NCI-H2171 treated with DMSO at 0.1 percent for 48 hours (cell line): ENCODE data around the gene POLE.

Experiments used
- DNase-seq: peaks from one replicate; lab custom pipeline; 2025; lab: John Stamatoyannopoulos, UW

The POLE gene

DNA sequence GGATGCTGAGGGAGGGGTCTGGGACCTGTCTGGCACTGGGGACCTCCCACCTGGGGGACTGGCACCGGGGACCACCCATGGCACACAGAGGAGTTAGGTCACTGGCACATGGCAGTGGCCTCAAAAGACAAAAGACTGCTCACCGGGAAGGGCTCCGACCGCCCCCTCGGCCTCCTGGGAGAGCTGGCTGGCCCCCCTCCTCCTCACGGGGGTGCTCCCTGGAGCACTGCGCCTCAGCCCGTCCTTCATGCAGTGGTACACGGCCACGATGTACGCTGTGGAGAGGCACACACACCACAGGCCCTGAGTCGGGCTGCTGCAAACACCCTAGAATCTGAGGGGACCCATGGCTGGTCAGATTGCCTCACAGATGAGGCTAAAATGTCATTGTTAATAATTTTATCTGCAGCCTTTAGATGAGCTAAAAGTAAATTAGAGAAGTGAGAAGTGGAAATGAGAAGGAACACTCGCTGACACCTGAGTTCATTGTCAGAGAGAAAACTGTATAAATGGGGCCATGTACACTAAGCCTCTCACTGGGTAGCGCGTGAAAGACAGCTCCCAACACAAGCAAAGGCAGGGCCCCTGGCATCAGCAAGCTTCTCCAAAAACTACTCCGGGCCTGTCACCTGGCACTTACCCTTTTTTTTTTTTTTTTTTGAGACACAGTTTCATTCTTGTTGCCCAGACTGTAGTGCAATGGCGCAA lies 54.5 kb downstream of the POLE start:
- DNase-seq: no peak

GRCh38 chr12:132631666-132632065 lies 55.5 kb downstream of the POLE start:
- no peak for DNase-seq

DNA sequence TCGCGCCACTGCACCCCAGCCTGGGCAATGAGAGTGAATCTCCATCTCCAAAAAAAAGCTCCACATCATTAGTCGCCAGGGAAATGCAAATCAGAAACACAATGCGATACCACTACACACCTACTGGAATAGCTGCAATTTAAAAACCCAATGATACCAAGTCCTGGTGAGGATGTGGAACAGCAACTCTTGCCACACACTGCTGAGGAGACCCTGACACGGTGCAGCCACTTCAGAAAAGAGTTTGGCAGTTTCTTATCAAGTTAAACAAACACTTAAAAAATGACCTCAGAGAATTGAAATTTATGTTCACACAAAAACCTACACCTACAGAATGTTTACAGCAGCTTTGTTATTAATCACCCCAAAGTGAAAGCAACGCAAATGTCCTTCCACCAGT lies 56.5 kb downstream of the POLE start:
- DNase-seq: no peak

DNA sequence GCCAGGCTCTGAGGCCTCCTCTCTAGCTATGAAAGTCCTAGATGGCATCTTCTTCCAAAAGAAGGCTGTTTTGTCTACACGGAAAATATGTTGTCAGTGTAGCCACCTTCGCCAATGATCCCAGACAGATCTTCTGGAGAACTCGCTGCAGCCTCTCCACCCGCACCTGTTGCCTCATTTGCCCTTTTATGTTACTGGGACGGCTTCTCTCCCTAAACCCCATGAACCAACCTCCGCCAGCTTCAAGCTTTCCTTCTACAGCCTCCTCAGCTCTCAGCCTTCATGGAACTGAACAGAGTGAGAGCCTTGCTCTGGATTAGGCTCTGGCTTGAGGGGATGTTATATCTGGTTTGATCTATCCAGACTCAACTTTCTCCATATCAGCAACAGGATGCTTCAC lies 57.8 kb downstream of the POLE start:
- DNase-seq: no peak

GRCh38 chr12:132625731-132626430 lies 61.3 kb downstream of the POLE start:
- DNase-seq: no peak

- no peak for DNase-seq
Measured at GRCh38 chr12:132624910-132625630, 62.1 kb downstream of the POLE start.

- DNase-seq: no peak
Measured at GRCh38 chr12:132624186-132624855, 62.8 kb downstream of the POLE start.

GRCh38 chr12:132623072-132623869 lies 63.9 kb downstream of the POLE start:
- DNase-seq: peak; percentile 73

- DNase-seq: no peak
Measured at GRCh38 chr12:132622437-132623071, 64.6 kb downstream of the POLE start.

DNA sequence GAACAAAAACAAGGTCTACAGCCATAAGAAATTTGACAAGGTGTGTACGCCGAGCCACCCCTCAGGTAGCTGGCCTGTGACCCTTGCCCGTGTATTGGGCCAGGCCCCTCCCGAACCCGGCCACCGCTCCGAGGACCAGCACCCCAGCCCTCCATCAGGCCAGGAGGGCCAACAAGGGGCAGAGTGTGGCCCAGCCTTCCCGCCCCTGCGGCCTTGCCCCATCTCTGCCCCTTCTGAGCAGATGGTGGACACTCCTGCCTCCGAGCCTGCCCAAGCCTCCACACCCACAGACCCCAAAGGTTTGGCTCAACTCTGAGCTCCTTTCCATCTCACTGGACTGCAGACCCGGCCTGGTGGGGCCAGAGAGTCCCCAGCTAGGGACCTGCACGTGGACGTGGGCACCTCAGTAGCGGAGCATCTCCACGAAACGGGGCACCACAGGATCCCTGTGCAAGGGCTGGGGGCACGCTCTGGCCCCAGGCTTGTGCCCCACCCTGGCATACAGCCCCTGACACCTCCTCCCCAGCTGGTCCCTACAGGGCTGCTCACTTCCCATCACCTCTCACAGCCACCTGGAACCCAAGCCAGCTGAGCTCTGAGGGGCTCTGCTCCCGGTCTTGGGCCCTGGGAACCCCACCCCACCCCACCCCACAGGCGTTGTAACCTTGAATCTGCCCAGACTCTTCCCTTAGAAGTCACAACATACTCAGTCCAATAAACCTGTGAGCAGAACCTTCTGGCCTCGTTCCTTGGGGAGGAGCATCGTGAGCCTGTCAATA lies 65.3 kb downstream of the POLE start:
- no peak for DNase-seq

DNA sequence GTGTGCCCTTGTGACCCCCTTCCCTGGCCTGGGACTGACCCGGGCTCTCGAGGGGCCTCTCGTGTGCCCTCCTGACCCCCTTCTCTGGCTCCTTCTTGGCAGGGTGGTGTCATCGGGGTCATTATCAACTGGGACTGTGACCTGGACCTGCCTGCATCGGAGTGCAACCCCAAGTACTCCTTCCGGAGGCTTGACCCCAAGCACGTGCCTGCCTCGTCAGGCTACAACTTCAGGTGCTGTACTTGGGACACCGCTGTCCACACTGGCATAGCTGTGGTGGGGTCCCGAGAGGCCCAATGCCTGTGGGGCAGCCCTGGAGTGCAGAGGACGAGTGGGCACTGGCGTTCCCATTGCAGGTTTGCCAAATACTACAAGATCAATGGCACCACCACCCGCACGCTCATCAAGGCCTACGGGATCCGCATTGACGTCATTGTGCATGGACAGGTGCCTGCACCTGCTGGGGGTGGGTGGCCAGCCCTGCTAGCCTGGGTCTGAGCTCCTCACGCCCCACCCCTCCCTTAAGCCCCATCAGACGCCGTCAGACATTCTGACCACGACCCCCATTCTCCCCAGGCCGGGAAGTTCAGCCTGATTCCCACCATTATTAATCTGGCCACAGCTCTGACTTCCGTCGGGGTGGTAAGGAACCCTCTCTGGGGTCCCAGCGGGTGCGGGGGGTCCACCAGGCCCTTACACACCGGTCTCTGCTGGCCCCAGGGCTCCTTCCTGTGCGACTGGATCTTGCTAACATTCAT lies 66.1 kb downstream of the POLE start:
- no peak for DNase-seq

- DNase-seq: no peak
Measured at GRCh38 chr12:132620113-132620898, 66.8 kb downstream of the POLE start.

GRCh38 chr12:132619386-132620112 lies 67.6 kb downstream of the POLE start:
- no peak for DNase-seq

GRCh38 chr12:132619071-132619385 lies 68.1 kb downstream of the POLE start:
- DNase-seq: no peak

GRCh38 chr12:132618683-132619043 lies 68.5 kb downstream of the POLE start, which contains the start of gene P2RX2:
Gene P2RX2, plus strand, starts transcription at chr12:132618776. Its CDS starts 41 bp downstream, at chr12:132618817.
- peak; percentile 21 for DNase-seq

DNA sequence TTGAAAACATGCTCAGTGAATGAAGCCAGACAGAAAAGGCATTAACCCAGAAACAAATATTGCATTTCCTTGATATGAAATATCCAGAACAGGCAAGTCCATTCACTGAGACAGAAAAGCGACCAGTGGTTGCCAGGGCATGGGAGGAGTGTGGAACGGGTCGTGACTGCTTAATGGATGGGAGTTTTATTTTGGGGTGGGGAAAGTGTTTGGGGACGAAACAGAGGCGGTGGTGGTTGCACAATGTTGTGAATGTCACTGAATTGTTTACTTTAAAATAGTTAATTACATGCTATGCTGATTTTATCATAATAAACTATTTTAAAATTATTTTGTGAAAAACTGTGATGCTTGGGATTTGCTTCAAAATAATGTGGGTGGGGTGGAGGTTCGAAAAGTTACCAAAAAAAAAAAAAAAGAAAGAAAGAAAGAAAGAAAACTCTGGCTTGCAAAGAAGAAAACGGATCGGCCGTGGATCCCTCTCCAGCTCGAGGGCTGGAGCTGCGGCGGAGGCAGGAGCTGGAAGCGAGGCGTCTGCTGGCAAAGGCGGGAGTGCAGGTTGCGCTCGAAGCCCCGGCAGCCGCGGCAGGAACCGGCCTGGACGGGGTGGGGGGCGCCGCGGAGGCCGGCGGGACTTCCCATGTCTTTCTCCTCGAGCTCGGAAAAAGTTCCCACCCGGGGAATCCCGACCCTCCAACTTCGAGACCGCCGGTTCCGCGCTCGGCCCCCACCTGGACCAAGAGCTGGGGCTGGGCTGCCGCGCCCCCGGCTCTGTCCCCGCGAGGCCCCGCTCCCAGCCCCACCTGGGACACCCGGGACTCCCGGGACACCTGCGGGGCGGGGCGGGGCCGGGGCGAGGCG lies 69.1 kb downstream of the POLE start:
- peak; percentile 39 for DNase-seq

GRCh38 chr12:132617135-132617701 lies 69.9 kb downstream of the POLE start:
- DNase-seq: no peak
